ENCODE results near the gene NRCAM. TPM values are rescaled to one million over a fixed set of nuclear protein-coding genes. Genes with fewer than 3 reads are reported as not detected.

The NRCAM gene
- total and polyA plus RNA-seq, 10 of the 15 experiments (the other 5 are each of a cell fraction or from before 2014, with no cell fraction given): 0.30 to 2.0 (median 1.0) TPM

- TF ChIP-seq CBFB (IDR thresholded peaks at IDR 0.05; ENCODE audit: low read depth) (no peak), CHD1 (IDR thresholded peaks at IDR 0.05; ENCODE audit: low read depth, low read length) (no peak), ATF7 (IDR thresholded peaks at IDR 0.05; ENCODE audit: low read depth) (no peak), SMAD5 (IDR thresholded peaks at IDR 0.05; ENCODE audit: low read depth) (no peak), TCF7 (IDR thresholded peaks at IDR 0.05; ENCODE audit: borderline replicate concordance) (no peak)
Measured at GRCh38 chr7:108487646-108488045, 31.4 kb upstream of the NRCAM start (continued).

DNA sequence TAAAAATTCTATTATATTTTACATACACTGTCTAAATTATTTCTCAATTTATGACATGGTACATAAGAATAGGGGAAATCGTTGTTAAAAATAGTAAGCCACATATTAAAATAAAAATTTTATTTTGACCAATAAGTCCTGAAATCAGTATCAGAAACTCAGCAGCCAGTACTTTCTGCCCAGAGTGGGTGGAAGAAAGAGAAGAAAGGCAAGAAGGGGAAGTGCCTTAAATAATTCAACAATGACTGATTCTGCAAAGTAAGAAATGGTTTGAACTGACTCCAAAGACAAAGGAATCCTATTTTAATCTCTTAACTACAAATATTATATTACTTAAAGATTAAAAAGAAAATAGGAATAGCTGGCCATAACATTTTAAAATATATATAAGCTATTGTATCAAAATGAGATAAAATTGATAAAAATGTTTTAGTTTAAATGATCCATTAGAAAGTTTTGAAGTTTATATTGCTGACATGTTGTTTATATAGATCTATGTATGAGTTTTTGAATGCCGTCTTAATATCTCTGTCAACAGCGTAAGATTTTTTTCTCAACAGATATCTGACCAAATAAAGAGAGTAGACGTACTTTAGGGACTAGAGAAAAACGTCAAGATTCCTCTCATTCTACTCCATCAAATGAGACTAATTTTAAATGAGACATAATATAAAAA lies 30.2 kb upstream of the NRCAM start:
- H3K9me3 ChIP-seq (replicated peaks; ENCODE audit: control insufficient read depth, insufficient read depth, low read length): no peaks in the 10 kb centered on the region
- H3K36me3 ChIP-seq (ENCODE audit: control insufficient read depth in 2 of 2, insufficient read depth in 2 of 2, low read length in 1 of 2): no peaks in the 10 kb centered on the region
- ChIA-PET RAD21 (ENCODE audit: unreplicated experiment) (interaction anchor here (1.0 to 1.3 kb wide), 2 partner anchors 11 to 15 kb away, joined by 3 read pairs; no protein-coding TSS in a partner anchor), POLR2A (no interaction called here), SMC1A (ENCODE audit: uncharacterized antibody, unreplicated experiment) (interaction anchor here (0.6 to 2.3 kb wide), 10 partner anchors 10 to 341 kb away, joined by 3 to 7 read pairs (median 3); no protein-coding TSS in a partner anchor), CTCF (interaction anchor here (1.0 to 6.1 kb wide), 5 partner anchors 11 to 303 kb away, joined by 3 to 48 read pairs (median 4); partner anchors contain the start of gene NRCAM)
- H3K27ac ChIP-seq (ENCODE audit: control insufficient read depth, insufficient read depth): no peak overlapping the region
- H3K9ac ChIP-seq (ENCODE audit: control insufficient read depth, insufficient read depth, low read length): no peak overlapping the region
- DNase-seq (ENCODE audit: low read depth, low spot score): no peak
- H3K79me2 ChIP-seq (ENCODE audit: control insufficient read depth, insufficient read depth, low read length): no peaks in the 10 kb centered on the region
- no peaks in the 10 kb centered on the region for H3K27me3 ChIP-seq (replicated peaks in 1 of 2; ENCODE audit: control insufficient read depth in 2 of 2, insufficient read depth in 2 of 2, low read length in 1 of 2)
- 76% methylated on average over 5 of the region's 5 CpGs for WGBS (ENCODE audit: insufficient coverage, insufficient replicate concordance, low lambda C conversion rate, missing lambda C conversion rate)
- in situ Hi-C loops (cut with MboI): no loop called here
- H3K4me3 ChIP-seq: no peak overlapping the region
- no peak for FAIRE-seq
- no peak overlapping the region for H3K4me2 ChIP-seq (ENCODE audit: control insufficient read depth, insufficient read depth)
- no peaks in the 10 kb centered on the region for H4K20me1 ChIP-seq (ENCODE audit: control insufficient read depth, insufficient read depth)
- no peak overlapping the region for H2AFZ ChIP-seq (ENCODE audit: control insufficient read depth, low read depth, low read length)
- BruUV-seq (replicated peaks): no TSS peak
- intact Hi-C loops (cut with micrococcal nuclease; ENCODE audit: unreplicated experiment): no loop called here
- no peaks in the 10 kb centered on the region for H3K4me1 ChIP-seq (ENCODE audit: control insufficient read depth, insufficient read depth, low read length)
- ATAC-seq: peak; percentile 34; the same call in 1 of the 3 replicates
- TF ChIP-seq TCF3 (IDR thresholded peaks at IDR 0.05; ENCODE audit: borderline replicate concordance, insufficient read depth, low read depth, low read length) (no peak), FOS (IDR thresholded peaks at IDR 0.05; ENCODE audit: borderline replicate concordance, extremely low read depth, insufficient read length) (no peak), GATAD2B (conservative IDR thresholded peaks at IDR 0.05; ENCODE audit: low read depth) (no peak), EED (IDR thresholded peaks at IDR 0.05; ENCODE audit: low read depth) (no peak), USF1 (IDR thresholded peaks at IDR 0.05; ENCODE audit: borderline replicate concordance, extremely low read length, insufficient read depth, low read depth, low read length) (no peak), SMAD1 (IDR thresholded peaks at IDR 0.05; ENCODE audit: low read depth, partially characterized antibody) (no peak), NKRF (conservative IDR thresholded peaks at IDR 0.05) (no peak), JUNB (IDR thresholded peaks at IDR 0.05) (no peak), TAF1 (IDR thresholded peaks at IDR 0.05; ENCODE audit: borderline replicate concordance, low read depth, low read length) (no peak), ZBTB4 (CRISPR knock-in tag; IDR thresholded peaks at IDR 0.05) (no peak), NR2C1 (IDR thresholded peaks at IDR 0.05) (no peak)
